Osteoblast (primary cell): ENCODE measurements around the gene GATB. TPM values are rescaled to one million over a fixed set of nuclear protein-coding genes. Genes with fewer than 3 reads are reported as not detected.

Source experiments
- DNase-seq: peaks from one replicate; pipeline ENCODE4 v3.0.0; 2011; ENCODE audit warnings: low spot score, mixed read lengths; ENCODE audit not compliant: insufficient read length; ENCODE audit errors: missing footprints
- H2AFZ ChIP-seq: 2 replicates; pipeline ENCODE4 v1.6.0; 2011; ENCODE audit warnings: mild to moderate bottlenecking, low read length
- H3K27ac ChIP-seq: 2 replicates; pipeline ENCODE4 v1.5.1; 2011; ENCODE audit warnings: mild to moderate bottlenecking, low read depth, low read length, moderate library complexity
- H3K27me3 ChIP-seq: 2 replicates; pipeline ENCODE4 v1.6.0; 2012; ENCODE audit warnings: mild to moderate bottlenecking, control low read depth, inconsistent platforms, low read length, moderate library complexity; ENCODE audit not compliant: insufficient read depth
- H3K36me3 ChIP-seq: 2 replicates; pipeline ENCODE4 v1.5.1; 2011; ENCODE audit warnings: mild to moderate bottlenecking, low read length, control low read depth, moderate library complexity; ENCODE audit not compliant: insufficient read depth
- H3K4me1 ChIP-seq: 2 replicates; pipeline ENCODE4 v1.5.1; 2011; ENCODE audit warnings: mild to moderate bottlenecking, low read length, control low read depth, moderate library complexity; ENCODE audit not compliant: insufficient read depth
- H3K4me2 ChIP-seq: 2 replicates; pipeline ENCODE4 v1.6.0; 2011; ENCODE audit warnings: mild to moderate bottlenecking, low read length; ENCODE audit not compliant: insufficient read depth
- H3K4me3 ChIP-seq: fragments of 200-600 bp; sonication (generic); 3 replicates; pipeline ENCODE4 v1.5.1; 2012; ENCODE audit warnings: mild to moderate bottlenecking, low read length, inconsistent platforms; ENCODE audit not compliant: insufficient read depth
- H3K79me2 ChIP-seq: 2 replicates; pipeline ENCODE4 v1.6.0; 2012; ENCODE audit warnings: mild to moderate bottlenecking, low read length, control low read depth, inconsistent platforms; ENCODE audit not compliant: insufficient read depth
- H3K9me3 ChIP-seq: 2 replicates; pipeline ENCODE4 v1.5.1; 2011; ENCODE audit warnings: low read depth, low read length, control low read depth
- H4K20me1 ChIP-seq: 2 replicates; pipeline ENCODE4 v1.6.0; 2012; ENCODE audit warnings: mild to moderate bottlenecking, low read length, control low read depth; ENCODE audit not compliant: insufficient read depth
- total RNA-seq: library from RNA; depleted of rRNA; stranded (reverse); fragments of >200 nt; gene quantifications from 2 replicates; pipeline ENCODE4 v1.2.3, GENCODE V29; 2012
- TF ChIP-seq, protein P1 (sequence below): IDR thresholded peaks from 2 replicates; pipeline ENCODE4 v1.5.1; 2011; ENCODE audit warnings: mild to moderate bottlenecking, low read depth, low read length, moderate library complexity; ENCODE audit errors: extremely low read depth

GATB gene, protein sequence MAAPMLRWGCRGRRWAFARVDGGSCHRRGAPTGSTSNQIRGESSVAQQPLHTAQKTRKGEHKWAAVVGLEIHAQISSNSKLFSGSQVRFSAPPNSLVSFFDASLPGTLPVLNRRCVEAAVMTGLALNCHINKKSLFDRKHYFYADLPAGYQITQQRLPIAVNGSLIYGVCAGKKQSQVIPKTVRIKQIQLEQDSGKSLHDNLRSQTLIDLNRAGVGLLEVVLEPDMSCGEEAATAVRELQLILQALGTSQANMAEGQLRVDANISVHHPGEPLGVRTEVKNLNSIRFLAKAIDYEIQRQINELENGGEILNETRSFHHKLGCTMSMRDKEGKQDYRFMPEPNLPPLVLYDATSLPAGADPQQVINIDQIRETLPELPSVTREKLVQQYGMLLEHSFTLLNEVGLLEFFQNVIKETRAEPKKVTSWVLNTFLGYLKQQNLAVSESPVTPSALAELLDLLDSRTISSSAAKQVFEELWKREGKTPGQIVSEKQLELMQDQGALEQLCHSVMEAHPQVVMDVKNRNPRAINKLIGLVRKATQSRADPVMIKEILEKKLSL
- 14.1 and 14.7 TPM in 2 replicates for total RNA-seq

DNA sequence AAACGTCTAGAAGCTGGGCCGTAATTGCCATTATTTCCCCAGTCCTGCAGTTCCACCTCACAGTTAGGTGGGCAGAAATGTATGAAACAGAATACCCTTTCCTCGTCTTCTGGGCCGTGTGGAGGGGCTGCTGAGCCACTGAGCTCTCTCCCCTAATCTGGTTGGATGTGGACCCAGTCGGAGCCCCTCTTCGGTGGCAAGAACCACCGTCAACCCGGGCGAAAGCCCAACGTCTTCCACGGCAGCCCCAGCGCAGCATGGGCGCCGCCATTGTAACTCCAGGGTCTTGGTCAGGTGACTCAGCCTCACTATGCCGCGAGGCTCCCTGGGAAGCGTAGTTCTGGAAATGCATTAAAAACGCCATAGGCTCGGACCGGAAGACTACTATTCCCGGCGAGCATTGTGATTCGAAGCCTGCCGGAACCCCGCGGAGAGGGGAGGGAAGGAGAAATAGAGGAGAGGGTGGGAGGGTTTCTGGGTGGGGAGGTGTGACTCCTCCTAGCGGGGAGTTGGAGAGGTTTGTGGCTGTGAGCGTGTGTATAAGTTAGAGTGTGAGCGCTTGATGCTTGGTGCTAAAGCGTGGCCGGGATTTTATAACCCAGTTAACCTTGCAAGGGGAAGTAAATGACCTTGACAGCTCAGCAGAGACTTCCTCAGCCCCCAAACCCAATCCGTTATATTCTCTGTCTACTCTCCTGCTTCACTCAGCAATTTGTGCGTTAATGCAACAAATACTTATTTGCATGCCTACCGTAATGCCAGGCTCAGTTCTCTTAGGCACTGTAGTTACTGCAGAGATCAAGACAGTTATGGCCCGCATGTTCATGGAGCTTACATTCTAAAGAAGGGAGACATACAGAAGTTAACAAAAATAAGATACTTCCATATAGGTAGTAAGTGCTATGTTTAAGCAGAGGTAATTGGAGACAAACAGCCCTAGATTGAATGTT is at the start of gene GATB:
Gene GATB (minus strand): TSS at position 296 of the 950 bp plus-strand sequence. CDS start 25 bp downstream, at position 271.
- H3K4me3 ChIP-seq, result peak within 1 kb of the TSS; percentile 97
- H3K27me3 ChIP-seq, result peaks cover 6% of the 10 kb centered on the region
- peak within 1 kb of the TSS; percentile 100 for H2AFZ ChIP-seq
- DNase-seq, result peak; percentile 94
- peak within 1 kb of the TSS; percentile 91 for H3K4me2 ChIP-seq
- TF ChIP-seq, protein P1, sequence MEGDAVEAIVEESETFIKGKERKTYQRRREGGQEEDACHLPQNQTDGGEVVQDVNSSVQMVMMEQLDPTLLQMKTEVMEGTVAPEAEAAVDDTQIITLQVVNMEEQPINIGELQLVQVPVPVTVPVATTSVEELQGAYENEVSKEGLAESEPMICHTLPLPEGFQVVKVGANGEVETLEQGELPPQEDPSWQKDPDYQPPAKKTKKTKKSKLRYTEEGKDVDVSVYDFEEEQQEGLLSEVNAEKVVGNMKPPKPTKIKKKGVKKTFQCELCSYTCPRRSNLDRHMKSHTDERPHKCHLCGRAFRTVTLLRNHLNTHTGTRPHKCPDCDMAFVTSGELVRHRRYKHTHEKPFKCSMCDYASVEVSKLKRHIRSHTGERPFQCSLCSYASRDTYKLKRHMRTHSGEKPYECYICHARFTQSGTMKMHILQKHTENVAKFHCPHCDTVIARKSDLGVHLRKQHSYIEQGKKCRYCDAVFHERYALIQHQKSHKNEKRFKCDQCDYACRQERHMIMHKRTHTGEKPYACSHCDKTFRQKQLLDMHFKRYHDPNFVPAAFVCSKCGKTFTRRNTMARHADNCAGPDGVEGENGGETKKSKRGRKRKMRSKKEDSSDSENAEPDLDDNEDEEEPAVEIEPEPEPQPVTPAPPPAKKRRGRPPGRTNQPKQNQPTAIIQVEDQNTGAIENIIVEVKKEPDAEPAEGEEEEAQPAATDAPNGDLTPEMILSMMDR, result peak; percentile 45
- peaks cover 9% of the 10 kb centered on the region for H3K4me1 ChIP-seq
- no peaks in the 10 kb centered on the region for H4K20me1 ChIP-seq
- H3K36me3 ChIP-seq, result no peaks in the 10 kb centered on the region
- peak within 1 kb of the TSS; percentile 91 for H3K27ac ChIP-seq
- H3K79me2 ChIP-seq, result peaks cover 6% of the 10 kb centered on the region
- no peaks in the 10 kb centered on the region for H3K9me3 ChIP-seq

DNA sequence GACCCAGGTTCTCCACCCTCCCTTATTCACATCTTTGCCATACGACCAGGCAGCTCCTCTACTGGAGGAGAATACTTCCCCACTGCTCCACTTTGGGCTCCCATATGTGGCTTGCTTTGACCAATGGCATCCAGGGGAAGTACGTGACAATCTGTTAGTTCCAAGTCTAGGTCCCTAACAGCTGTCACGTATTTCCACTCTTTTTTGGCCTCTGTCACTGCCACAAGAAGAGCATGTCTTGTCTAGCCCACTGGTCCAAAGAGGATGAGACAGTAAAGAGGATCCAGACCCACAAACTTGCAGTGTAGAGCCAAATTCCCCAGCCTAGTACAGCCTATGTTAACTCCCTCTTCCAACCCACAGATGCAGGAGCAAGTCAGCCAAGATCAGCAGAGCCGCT is 49.7 kb upstream of the GATB start:
- no peaks in the 10 kb centered on the region for H3K9me3 ChIP-seq
- no peak overlapping the region for H3K4me2 ChIP-seq
- H3K36me3 ChIP-seq, result no peaks in the 10 kb centered on the region
- DNase-seq, result no peak
- TF ChIP-seq, protein P1, result no peak
- no peaks in the 10 kb centered on the region for H3K79me2 ChIP-seq
- H4K20me1 ChIP-seq, result no peaks in the 10 kb centered on the region
- no peak overlapping the region for H3K4me3 ChIP-seq
- H2AFZ ChIP-seq, result no peak overlapping the region
- H3K27ac ChIP-seq, result no peak overlapping the region
- H3K4me1 ChIP-seq, result peaks cover 24% of the 10 kb centered on the region
- no peaks in the 10 kb centered on the region for H3K27me3 ChIP-seq

DNA sequence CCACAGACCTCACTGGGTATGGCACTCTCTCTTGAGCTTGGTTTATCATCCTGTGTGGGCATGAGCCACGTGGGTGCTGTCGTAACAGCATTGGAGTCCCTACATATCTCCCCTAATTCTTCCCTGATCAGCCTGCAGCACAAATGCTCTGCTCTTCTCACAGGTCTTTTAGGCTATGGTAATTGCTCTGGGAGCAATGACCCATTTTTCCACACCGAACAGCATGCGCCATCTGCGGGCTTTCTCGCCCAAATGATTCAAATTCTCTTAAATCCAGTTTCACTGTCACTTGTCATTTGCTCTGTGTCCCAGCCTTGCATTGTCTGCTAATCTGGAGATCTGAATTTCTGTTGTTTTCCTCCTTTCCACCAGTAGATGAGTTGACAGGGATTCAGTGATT is 48.9 kb upstream of the GATB start:
- no peaks in the 10 kb centered on the region for H3K27me3 ChIP-seq
- H3K4me3 ChIP-seq, result no peak overlapping the region
- H4K20me1 ChIP-seq, result no peaks in the 10 kb centered on the region
- no peaks in the 10 kb centered on the region for H3K36me3 ChIP-seq
- no peak for DNase-seq
- H3K27ac ChIP-seq, result no peak overlapping the region
- H3K4me2 ChIP-seq, result no peak overlapping the region
- H2AFZ ChIP-seq, result no peak overlapping the region
- no peaks in the 10 kb centered on the region for H3K9me3 ChIP-seq
- no peaks in the 10 kb centered on the region for H3K79me2 ChIP-seq
- TF ChIP-seq, protein P1, result no peak
- peaks cover 27% of the 10 kb centered on the region for H3K4me1 ChIP-seq
